GM12874 (cell line): ENCODE results near the gene ROBO3.
A peak's percentile ranks its signal among the peaks of the same experiment; 100 is the strongest.

Experiments
- CTCF ChIP-seq: IDR thresholded peaks from 2 replicates; pipeline ENCODE4 v1.5.1; 2011; ENCODE audit warnings: low read depth, mild to moderate bottlenecking, control low read depth, low read length, moderate library complexity; ENCODE audit not compliant: insufficient read depth

Gene ROBO3

DNA sequence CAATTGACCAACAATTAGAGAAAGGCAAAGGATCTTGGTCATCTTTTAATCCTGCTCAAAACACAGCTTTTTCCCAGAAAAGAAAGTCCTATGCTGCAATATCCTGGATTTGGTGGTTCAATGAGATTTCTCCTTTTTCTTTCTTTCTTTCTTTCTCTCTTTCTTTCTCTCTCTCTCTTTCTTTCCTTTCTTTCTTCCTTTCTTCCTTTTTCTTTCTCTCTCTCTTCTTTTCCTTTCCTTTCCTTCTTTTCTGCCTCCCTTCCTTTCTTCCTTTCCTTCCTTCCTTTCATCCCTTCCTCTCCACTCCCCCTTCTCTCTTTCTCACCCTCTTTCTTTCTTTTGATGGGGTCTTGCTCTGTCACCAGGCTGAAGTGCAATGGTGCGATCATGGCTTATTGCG, 33.3 kb upstream of the ROBO3 start:
- TF ChIP-seq CTCF: no peak

- TF ChIP-seq CTCF: no peak
Observed at GRCh38 chr11:124832571-124832970, 32.7 kb upstream of the ROBO3 start.

- TF ChIP-seq CTCF: no peak
Observed at GRCh38 chr11:124834526-124835180, 30.6 kb upstream of the ROBO3 start.

- TF ChIP-seq CTCF: no peak
Observed at GRCh38 chr11:124835918-124836317, 29.3 kb upstream of the ROBO3 start.

GRCh38 chr11:124837491-124837856, 27.8 kb upstream of the ROBO3 start:
- TF ChIP-seq CTCF: peak; percentile 58

GRCh38 chr11:124838805-124839127, 26.5 kb upstream of the ROBO3 start:
- no peak for TF ChIP-seq CTCF

- TF ChIP-seq CTCF: no peak
Observed at GRCh38 chr11:124839128-124839971, 25.9 kb upstream of the ROBO3 start.
